Stimulated activated CD4-positive, alpha-beta T cell treated with anti-CD3 and anti-CD28 coated beads, Interleukin-4, amount 100 ng/mL, for 1 hour (primary cell): ENCODE results near the gene KY.

ENCODE experiments used
- DNase-seq: peaks from one replicate; pipeline ENCODE4 v3.0.0-alpha.2; 2020

Gene KY

GRCh38 chr3:134672571-134672970 lies 21.7 kb upstream of the KY start:
- no peak for DNase-seq

- no peak for DNase-seq
Observed at GRCh38 chr3:134667956-134668355, 17.1 kb upstream of the KY start.

GRCh38 chr3:134667406-134667805 lies 16.6 kb upstream of the KY start:
- DNase-seq, result no peak

- no peak for DNase-seq
Observed at GRCh38 chr3:134666885-134667284, 16.1 kb upstream of the KY start.

GRCh38 chr3:134666466-134666865 lies 15.6 kb upstream of the KY start:
- DNase-seq, result no peak

GRCh38 chr3:134666052-134666451 lies 15.2 kb upstream of the KY start:
- DNase-seq, result no peak

- DNase-seq, result no peak
Observed at GRCh38 chr3:134665243-134665642, 14.4 kb upstream of the KY start.

GRCh38 chr3:134663721-134664456 lies 13.1 kb upstream of the KY start:
- no peak for DNase-seq

- DNase-seq, result no peak
Observed at GRCh38 chr3:134660046-134660441, 9.2 kb upstream of the KY start.

- DNase-seq, result no peak
Observed at GRCh38 chr3:134659391-134660045, 8.7 kb upstream of the KY start.

- DNase-seq, result no peak
Observed at GRCh38 chr3:134658555-134658954, 7.7 kb upstream of the KY start.

GRCh38 chr3:134656211-134656800 lies 5.5 kb upstream of the KY start:
- DNase-seq, result no peak

GRCh38 chr3:134655706-134656105 lies 4.9 kb upstream of the KY start:
- no peak for DNase-seq

GRCh38 chr3:134654031-134654430 lies 3.2 kb upstream of the KY start:
- DNase-seq, result no peak

GRCh38 chr3:134652886-134653630 lies 2.2 kb upstream of the KY start:
- DNase-seq, result no peak

- DNase-seq, result no peak
Observed at GRCh38 chr3:134652409-134652831, 1.6 kb upstream of the KY start.

- no peak for DNase-seq
Observed at GRCh38 chr3:134651347-134652041, 672 bp upstream of the KY start.

- no peak for DNase-seq
Observed at GRCh38 chr3:134649106-134649705, 1.6 kb downstream of the KY start.

GRCh38 chr3:134647902-134648760 lies 2.7 kb downstream of the KY start:
- DNase-seq, result no peak

GRCh38 chr3:134646086-134646485 lies 4.7 kb downstream of the KY start:
- no peak for DNase-seq

- DNase-seq, result no peak
Observed at GRCh38 chr3:134645515-134645914, 5.3 kb downstream of the KY start.
